GM19463 (cell line): Measurements from ENCODE around the gene TLK1.

Experiments used
- ATAC-seq: cut with Tn5 transposase; IDR thresholded peaks from one replicate; pipeline ENCODE4 v1.9.1; 2021; ENCODE audit warnings: mild to moderate bottlenecking, moderate library complexity; ENCODE audit not compliant: unreplicated experiment

Gene TLK1

DNA sequence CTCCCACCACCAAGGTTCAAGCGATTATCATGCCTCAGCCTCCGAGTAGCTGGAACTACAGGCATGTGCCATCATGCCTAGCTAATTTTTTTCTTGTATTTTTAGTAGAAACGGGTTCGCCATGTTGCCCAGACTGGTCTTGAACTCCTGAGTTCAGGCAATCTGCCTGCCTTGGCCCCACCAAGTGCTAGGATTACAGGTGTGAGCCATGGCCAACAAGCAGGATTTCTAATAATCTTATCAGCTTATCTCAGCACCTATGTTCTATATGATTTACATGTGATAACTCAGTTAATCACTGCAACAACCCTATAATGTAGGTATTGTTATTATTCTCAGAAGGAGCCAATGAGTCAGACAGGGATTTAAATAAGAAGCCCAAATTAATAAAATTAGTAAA, 151.3 kb downstream of the TLK1 start:
- no peak for ATAC-seq

DNA sequence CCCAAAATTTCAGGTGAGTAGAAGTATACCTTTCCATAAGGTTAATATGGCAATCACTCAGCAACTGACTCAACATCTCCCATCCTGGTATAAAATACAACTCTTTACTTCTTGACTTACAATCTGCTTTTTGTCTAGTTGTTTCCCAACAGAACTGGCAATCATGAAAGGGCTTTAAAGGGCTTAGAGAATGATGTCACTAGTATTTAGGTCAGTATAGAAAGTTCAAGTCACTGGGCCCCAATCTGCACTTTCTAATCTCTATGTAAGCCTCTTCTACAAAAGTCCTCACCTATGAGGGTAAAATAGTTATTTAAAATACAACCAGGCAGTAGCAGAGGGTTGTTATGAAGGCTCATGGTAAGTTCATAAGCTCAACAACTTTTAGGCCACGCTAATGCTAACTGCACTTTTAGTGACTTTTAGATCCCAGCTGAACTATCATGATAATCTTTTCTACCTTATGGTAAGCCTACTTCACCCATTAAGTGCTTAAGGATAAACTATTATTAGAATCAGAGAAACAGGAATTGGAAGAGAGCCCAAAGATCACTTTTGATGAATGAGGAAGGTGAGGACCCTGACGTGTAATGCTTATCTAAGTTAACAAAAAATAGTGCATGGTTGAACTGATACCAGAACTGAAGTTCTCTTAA, 152.0 kb downstream of the TLK1 start:
- ATAC-seq: no peak

DNA sequence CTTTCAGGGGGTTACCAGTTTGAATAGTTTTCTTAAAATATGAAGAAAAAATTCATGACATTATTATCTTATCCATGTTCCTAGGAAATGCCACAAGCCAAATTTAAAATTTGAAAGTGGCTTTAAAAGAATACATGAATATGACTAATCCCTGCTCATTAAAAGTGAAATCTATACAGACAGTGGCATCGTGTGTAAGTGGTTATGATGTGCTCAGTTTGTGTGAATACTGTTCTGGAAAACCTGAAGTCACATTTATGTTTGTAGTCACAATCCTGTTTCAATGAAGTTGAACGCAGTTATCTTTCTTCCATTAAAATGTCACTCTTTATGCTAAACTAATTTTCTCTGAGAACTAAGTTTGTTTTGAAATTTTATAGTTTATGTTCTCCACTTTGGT, 155.9 kb downstream of the TLK1 start:
- no peak for ATAC-seq

DNA sequence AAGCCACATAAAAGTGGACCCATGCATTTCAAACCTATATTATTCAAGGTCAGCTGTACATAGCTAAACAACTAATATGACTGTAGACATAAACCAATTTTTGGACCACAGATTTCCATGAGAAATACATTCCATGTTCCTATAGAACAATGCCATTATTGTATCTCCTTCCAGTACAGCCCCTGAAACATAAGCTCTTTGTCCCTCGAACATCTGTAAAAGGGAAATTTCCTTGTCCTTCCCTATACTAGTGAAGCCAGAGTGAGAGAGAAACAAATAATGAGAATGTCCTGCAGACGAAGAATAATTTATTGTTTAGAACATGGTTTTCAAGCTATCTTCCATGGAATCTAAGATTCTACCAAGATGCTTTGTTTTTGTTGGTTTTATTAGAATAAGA, 156.3 kb downstream of the TLK1 start:
- ATAC-seq: no peak

DNA sequence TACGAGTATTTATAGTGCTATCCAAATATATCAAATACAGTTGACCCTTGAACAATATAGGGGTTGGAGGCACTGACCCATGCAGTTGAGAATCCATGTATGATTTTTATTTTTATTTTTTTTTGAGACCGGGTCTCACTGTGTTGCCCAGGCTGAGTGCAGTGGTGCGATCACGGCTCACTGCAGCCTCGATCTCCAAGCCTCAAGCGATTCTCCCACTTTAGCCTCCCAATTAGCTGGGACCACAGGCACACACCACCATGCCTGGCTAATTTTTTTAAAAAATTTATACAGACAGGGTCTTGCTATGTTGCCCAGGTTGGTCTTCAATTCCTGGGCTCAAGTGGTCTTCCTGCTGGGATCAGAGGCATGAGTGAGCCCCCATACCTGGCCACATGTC, 161.0 kb downstream of the TLK1 start:
- ATAC-seq: no peak

- ATAC-seq: no peak
These were observed 162.6 kb downstream of the TLK1 start for GRCh38 chr2:170997893-170998597.

GRCh38 chr2:170996316-170996715, 164.4 kb downstream of the TLK1 start:
- ATAC-seq: no peak

DNA sequence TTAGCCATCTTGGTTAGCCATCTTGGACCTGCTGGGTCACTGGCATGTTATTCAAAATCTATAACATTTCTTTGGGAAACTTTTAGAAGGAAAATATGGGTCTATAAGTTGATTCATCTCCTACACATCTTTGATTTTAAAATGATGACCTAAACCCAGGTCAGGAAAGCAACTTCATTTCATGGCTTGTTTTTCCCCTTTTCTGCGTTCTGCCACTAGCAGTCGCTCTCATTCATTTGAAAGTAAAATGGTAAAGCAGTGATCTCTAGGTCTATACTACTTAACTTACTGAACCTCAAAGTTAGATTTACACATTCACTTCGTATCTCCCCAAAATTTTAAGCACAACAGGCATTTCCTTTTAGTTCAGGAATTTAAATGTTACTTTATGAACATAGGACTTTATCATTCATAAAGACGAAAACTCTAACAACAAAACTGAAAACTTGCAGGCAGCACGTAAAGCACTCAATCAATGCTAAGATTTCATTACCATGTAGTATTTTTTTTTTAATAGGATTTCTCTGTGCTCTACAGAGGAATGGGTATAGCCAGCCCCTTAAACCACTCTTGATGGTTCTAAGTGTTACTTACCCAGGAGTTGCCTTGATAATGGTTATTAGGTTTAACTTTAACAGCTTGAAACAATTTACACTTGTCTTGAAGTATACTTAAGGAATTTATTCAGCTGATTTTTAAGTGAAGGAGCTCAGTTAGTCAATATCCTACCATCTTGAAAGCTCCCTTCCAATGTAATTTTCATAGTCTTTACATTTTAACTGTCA, 169.1 kb downstream of the TLK1 start:
- no peak for ATAC-seq

DNA sequence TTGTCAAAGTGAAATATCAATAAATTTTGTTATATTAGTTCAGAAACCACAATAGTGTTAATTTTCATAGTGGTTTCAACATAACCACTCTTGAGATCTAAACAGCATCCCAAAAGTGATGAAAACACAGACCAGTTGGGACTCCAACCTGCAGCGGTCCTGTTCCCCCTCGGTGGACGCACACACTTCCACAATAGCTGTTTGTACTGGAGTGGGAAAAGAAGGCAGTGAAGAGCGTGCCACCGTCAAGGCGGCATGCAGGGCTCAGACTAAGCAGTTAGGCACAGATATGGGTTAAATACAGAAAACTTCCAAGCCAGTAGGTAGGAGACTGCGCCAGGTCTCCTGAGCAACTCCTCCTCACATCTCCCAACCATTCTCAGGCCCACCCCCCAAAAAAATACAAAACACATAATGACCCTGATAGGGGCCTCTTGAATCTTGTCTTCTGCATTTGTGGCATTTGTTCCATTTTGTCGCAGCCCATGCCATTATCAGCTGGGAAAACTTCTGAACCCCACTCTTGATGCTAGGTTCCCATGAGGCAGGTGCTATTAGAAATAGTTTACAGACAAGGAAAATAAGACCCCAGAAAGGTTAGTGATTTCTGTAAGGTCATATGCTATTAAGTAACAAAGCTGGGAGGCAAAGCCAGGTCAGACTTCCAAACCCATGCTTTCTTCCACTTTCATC, 174.0 kb downstream of the TLK1 start:
- no peak for ATAC-seq

- no peak for ATAC-seq
These were observed 175.3 kb downstream of the TLK1 start for GRCh38 chr2:170985407-170985806.

DNA sequence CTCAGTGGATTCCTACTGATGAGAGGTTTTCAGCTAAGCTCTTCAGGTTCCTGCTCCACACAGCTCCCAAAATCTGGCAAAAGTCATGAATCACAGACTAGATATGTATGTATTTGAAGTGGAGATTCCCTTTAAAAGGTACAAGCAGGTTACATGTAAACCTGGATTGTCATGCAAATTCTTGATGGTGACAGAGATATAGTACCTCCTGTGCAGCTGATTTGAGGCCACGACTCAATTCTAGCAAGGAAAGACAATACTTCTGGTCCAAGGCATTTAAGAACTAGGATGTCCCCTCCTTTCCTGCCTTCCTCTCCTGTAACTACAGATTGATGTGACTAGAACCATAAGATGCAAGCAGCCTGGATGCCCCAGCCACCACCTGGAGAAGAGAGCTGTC, 176.6 kb downstream of the TLK1 start:
- no peak for ATAC-seq

- ATAC-seq: no peak
These were observed 184.8 kb downstream of the TLK1 start for GRCh38 chr2:170975943-170976270.

GRCh38 chr2:170975127-170975942, 185.4 kb downstream of the TLK1 start:
- no peak for ATAC-seq

GRCh38 chr2:170974304-170974993, 186.2 kb downstream of the TLK1 start:
- no peak for ATAC-seq

DNA sequence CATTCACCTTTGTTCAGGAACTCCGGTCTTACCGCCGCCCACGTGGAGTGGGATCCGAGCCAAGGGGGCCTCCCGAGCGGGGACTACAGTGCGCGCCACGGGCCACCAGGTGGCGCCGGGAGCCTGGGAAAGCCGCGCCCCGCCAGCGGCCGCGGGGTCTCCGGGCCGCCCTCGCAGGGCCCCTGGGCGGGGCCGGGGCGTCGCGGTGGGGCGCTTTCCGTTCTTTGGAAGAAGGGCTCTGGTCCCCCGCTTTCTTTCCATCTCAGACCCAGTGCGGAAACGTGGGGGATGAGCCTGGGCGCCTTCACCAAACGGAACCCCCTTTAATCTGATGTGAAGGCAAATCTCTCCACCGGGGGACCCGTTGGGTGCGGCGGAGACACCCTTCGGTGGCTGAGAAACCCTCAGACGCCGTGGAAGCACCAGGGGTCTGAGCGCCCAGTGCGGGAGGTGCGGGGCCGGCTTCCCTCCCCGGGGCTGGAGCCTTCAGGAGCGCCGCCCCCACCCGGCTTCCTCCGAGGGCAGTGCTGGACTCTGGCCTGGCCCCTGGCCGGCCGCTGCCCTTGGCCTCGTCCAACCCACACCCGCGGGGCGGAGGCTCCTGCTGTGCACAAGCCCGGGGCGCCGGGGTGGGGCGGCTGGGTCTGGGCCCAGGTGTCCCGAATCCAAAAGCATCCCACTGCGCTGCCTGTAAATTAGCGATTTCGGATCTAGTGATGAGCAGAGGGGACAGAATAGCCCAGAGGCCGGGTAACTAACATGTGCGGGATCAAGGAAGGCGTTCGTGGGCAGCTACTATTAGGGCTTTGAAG, 187.0 kb downstream of the TLK1 start:
- peak; percentile 96 for ATAC-seq

GRCh38 chr2:170973225-170973491, 187.5 kb downstream of the TLK1 start:
- no peak for ATAC-seq

DNA sequence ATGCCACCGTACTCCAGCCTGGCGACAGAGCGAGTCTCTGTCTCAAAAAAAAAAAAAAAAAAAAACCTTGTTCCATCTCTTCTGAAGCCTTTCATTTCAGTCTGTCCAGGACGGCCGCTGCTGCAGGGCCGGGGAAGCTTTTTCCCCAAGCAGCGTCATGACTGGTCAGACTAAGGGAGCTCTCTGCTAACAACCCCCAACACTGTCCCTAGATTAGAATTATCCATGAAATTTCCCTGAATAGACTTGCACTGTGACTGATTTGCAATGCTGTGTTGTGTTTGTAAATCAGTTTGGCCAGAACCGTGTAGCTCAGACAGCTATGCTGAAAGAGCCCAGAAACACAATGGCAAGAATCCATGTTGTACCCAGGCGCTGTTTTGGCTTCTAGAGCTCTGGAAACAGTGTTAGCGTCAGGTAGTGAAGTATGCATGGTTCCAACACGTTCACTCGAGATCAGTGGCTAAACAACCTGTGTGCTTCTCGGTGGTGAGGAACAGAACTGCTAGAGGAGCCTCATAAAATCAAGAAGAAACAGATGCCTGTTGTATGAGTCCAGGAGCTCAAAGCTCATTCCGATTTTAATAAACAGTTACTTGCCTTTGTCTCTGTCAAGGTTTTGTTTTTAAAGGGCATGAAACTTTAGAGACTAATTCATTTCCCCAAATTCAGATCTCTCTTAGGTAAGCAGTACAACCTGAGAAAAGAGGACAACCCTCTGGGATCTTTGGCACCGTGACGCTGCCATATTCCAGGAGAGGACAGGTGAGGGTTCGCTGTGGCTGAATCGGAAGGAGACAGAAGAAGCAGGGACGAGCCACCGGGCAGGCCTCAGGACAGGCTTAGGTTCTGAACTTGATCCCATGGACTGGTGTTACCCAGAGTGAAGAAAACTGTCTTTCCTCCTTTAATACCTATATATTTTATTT, 188.1 kb downstream of the TLK1 start:
- no peak for ATAC-seq

- ATAC-seq: no peak
These were observed 189.6 kb downstream of the TLK1 start for GRCh38 chr2:170971071-170971470.
